ENCODE data around the gene PTPN22. TPM values are rescaled to one million over a fixed set of nuclear protein-coding genes. Genes with fewer than 3 reads are reported as not detected.
A peak's percentile ranks its signal among the peaks of the same experiment; 100 is the strongest.

The PTPN22 gene
- total and polyA plus RNA-seq, 9 of the 15 experiments (the other 6 are each of a cell fraction or from before 2014, with no cell fraction given), result 0.45 to 4.6 (median 1.1) TPM

DNA sequence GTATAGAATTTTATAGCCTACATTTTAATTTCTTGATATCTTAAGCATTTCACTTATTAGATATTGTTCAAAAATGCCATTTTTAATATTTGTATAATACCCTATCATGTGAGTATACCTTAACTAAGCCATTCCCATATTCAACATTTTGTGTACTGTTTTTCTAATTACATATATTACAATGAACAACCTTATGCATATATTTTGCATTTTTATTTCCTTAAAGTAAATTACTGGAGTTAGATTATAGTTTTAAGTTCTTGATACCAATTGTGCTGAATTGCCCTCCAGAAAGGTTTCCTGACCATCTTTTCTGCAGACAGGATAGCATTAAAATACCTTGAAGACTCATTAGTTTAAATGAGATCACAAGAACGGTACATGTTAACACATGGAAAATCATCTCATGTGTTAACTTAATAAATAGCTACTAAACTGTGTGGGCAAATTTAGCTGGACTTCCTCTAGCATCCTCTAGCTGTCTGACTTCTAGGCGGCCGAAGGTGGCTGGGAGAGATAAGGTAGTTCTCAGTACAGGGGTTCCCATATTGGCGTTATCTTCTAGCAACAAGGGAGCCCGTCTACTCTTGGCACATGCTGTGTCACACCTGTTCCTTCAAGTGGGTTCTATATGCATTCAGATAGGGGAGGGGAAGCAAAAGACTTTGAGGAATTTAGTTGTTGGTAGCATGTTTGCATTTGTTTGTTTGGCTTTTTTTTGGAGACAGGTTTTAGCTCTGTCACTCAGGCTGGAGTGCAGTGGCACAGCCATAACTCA is 42.6 kb upstream of the PTPN22 start (continued):
- TF ChIP-seq POLR2H (tag; IDR thresholded peaks at IDR 0.05; ENCODE audit: low read depth), result peak; percentile 53; the same call in 1 of the 2 replicates
- peak; percentile 73 for TF ChIP-seq EP400 (IDR thresholded peaks at IDR 0.05)
- no peak for TF ChIP-seq EZH2 (IDR thresholded peaks at IDR 0.05; ENCODE audit: borderline replicate concordance, low read depth, low read length)
- no peak for TF ChIP-seq ZNF224 (CRISPR knock-in tag; IDR thresholded peaks at IDR 0.05)
- peak; percentile 93 for TF ChIP-seq SPI1 (IDR thresholded peaks at IDR 0.05; ENCODE audit: borderline replicate concordance, low read depth, low read length)
- peak; percentile 35 for TF ChIP-seq GABPA (tag; conservative IDR thresholded peaks at IDR 0.05; ENCODE audit: low read depth)
- TF ChIP-seq ZKSCAN8 (CRISPR knock-in tag; IDR thresholded peaks at IDR 0.05), result peak; percentile 77; the same call in 1 of the 2 replicates
- TF ChIP-seq ETV6 (IDR thresholded peaks at IDR 0.05; ENCODE audit: borderline replicate concordance in 1 of 2, low read depth in 2 of 2, low read length in 1 of 2), result 0 out of 4 replicates have a peak, but pooled peaks of 1 of the 2 experiments have one; percentile 68
- TF ChIP-seq ETV6 (CRISPR knock-in tag; IDR thresholded peaks at IDR 0.05; ENCODE audit: borderline replicate concordance), result no peak
- TF ChIP-seq ZNF589 (CRISPR knock-in tag; IDR thresholded peaks at IDR 0.05; ENCODE audit: low read depth), result peak; percentile 97
- TF ChIP-seq STAT5A (IDR thresholded peaks at IDR 0.05; ENCODE audit: borderline replicate concordance, low read length), result peak; percentile 100
- no peak for TF ChIP-seq USF1 (CRISPR knock-in tag; IDR thresholded peaks at IDR 0.05)
- TF ChIP-seq NKRF (IDR thresholded peaks at IDR 0.05; ENCODE audit: borderline replicate concordance), result peak; percentile 61; the same call in 1 of the 2 replicates
- TF ChIP-seq, protein P1, sequence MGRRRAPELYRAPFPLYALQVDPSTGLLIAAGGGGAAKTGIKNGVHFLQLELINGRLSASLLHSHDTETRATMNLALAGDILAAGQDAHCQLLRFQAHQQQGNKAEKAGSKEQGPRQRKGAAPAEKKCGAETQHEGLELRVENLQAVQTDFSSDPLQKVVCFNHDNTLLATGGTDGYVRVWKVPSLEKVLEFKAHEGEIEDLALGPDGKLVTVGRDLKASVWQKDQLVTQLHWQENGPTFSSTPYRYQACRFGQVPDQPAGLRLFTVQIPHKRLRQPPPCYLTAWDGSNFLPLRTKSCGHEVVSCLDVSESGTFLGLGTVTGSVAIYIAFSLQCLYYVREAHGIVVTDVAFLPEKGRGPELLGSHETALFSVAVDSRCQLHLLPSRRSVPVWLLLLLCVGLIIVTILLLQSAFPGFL (CRISPR knock-in tag; IDR thresholded peaks at IDR 0.05), result no peak
- TF ChIP-seq PRPF4 (IDR thresholded peaks at IDR 0.05; ENCODE audit: insufficient read depth, low read depth, low read length, poor library complexity, severe bottlenecking), result no peak
- no peak for TF ChIP-seq ZNF79 (CRISPR knock-in tag; IDR thresholded peaks at IDR 0.05; ENCODE audit: low read depth)
- TF ChIP-seq MAFF (IDR thresholded peaks at IDR 0.05; ENCODE audit: low read length), result peak; percentile 74
- TF ChIP-seq DDX20 (tag; IDR thresholded peaks at IDR 0.05; ENCODE audit: low read depth), result peak; percentile 62; the same call in 1 of the 2 replicates
- TF ChIP-seq ESRRA (IDR thresholded peaks at IDR 0.05; ENCODE audit: borderline replicate concordance, low read depth), result peak; percentile 47; the same call in 1 of the 2 replicates
- TF ChIP-seq ILF3 (IDR thresholded peaks at IDR 0.05; ENCODE audit: borderline replicate concordance), result 0 out of 2 replicates have a peak, but pooled peaks have one; percentile 66
- TF ChIP-seq, protein P2, sequence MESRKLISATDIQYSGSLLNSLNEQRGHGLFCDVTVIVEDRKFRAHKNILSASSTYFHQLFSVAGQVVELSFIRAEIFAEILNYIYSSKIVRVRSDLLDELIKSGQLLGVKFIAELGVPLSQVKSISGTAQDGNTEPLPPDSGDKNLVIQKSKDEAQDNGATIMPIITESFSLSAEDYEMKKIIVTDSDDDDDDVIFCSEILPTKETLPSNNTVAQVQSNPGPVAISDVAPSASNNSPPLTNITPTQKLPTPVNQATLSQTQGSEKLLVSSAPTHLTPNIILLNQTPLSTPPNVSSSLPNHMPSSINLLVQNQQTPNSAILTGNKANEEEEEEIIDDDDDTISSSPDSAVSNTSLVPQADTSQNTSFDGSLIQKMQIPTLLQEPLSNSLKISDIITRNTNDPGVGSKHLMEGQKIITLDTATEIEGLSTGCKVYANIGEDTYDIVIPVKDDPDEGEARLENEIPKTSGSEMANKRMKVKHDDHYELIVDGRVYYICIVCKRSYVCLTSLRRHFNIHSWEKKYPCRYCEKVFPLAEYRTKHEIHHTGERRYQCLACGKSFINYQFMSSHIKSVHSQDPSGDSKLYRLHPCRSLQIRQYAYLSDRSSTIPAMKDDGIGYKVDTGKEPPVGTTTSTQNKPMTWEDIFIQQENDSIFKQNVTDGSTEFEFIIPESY (CRISPR knock-in tag; IDR thresholded peaks at IDR 0.05), result peak; percentile 79
- peak; percentile 100 for TF ChIP-seq ZEB2 (IDR thresholded peaks at IDR 0.05)

Measured in K562 (cell line).